Kidney (tissue), 14 donors: ENCODE measurements around the gene ZNF652. TPM values are rescaled to one million over a fixed set of nuclear protein-coding genes. Genes with fewer than 3 reads are reported as not detected.

Source experiments
- DNase-seq, 5 donors: peaks; one replicate each; pipeline ENCODE4 v3.0.0-alpha.2; 2013 to 2020
- FAIRE-seq: peaks from 2 replicates; lab custom pipeline; 2012; peaks lifted over from hg19 to GRCh38; lab: Jason Lieb, UNC
- H3K27ac ChIP-seq, 2 donors: one replicate each; pipeline ENCODE4 v1.7.0; 2013; ENCODE audit warnings: low read depth in 2 of 2, low read length in 2 of 2, inconsistent platforms in 1 of 2
- H3K27me3 ChIP-seq: one replicate; pipeline ENCODE4 v1.7.1; 2013; ENCODE audit warnings: low read length, inconsistent platforms; ENCODE audit not compliant: control insufficient read depth, insufficient read depth
- H3K36me3 ChIP-seq, 3 donors: one replicate each; pipeline versions ENCODE4 v1.7.0 to v1.7.1; 2013; ENCODE audit warnings: low read length in 3 of 3, control low read depth in 1 of 3, inconsistent platforms in 1 of 3; ENCODE audit not compliant: insufficient read depth in 3 of 3, control insufficient read depth in 2 of 3
- H3K4me1 ChIP-seq, 3 donors: one replicate each; pipeline versions ENCODE4 v1.7.0 to v1.7.1; 2013; ENCODE audit warnings: low read length in 3 of 3, inconsistent platforms in 1 of 3, low read depth in 1 of 3; ENCODE audit not compliant: control insufficient read depth in 2 of 3, insufficient read depth in 2 of 3
- H3K4me3 ChIP-seq, 3 donors: one replicate each; pipeline versions ENCODE4 v1.7.0 to v1.8.1; 2013; ENCODE audit warnings: low read length in 3 of 3, control low read depth in 1 of 3, inconsistent platforms in 1 of 3
- H3K9ac ChIP-seq, 3 donors: one replicate each; pipeline versions ENCODE4 v1.7.0 to v1.7.1; 2013; ENCODE audit warnings: low read length in 3 of 3, control low read depth in 1 of 3, inconsistent platforms in 1 of 3
- H3K9me3 ChIP-seq, 3 donors: one replicate each; pipeline versions ENCODE4 v1.7.0 to v1.7.1; 2013; ENCODE audit warnings: low read length in 3 of 3, control low read depth in 1 of 3, inconsistent platforms in 1 of 3; ENCODE audit not compliant: control insufficient read depth in 2 of 3, insufficient read depth in 1 of 3
- CTCF ChIP-seq: IDR thresholded peaks from 3 replicates; pipeline ENCODE4 v1.5.1; 2012; ENCODE audit warnings: mild to moderate bottlenecking, moderate library complexity, borderline replicate concordance; ENCODE audit not compliant: insufficient read depth; ENCODE audit errors: extremely low read depth
- intact Hi-C: fragments of 100-400 bp; cut with DNase I; formaldehyde crosslinking; loops from one replicate; pipeline ENCODE4 v1.11.1; 2022
- polyA plus RNA-seq: library from polyadenylated mRNA; stranded (reverse); fragments of 350-450 nt; fragmentation: Illumina TruSeq; extraction: RNeasy Lipid Tissue Mini Kit (QIAGEN cat#74804); gene quantifications from one replicate; pipeline ENCODE4 v1.2.3, GENCODE V29; 2014; ENCODE audit warnings: low read depth, low replicate concordance; ENCODE audit not compliant: insufficient read depth
- total RNA-seq: library from RNA; stranded (reverse); fragmentation: NEBNext Ultra II Directional; extraction: Animal tissue kit (Norgen Biotek cat#: 25700); gene quantifications from one replicate; pipeline ENCODE4 v1.2.1, GENCODE V29; 2021
- donor health status: control.
- donor health status: control.
- donor health status: control.
- donor health status: control.
- donor health status: control.
- donor health status: DM: yes; HTN: yes; CAD: no.
- donor health status: Normal renal cell carcinoma (clear cell type).

ZNF652 gene
- total and polyA plus RNA-seq, 2 donors from 2014 or later, result 30.1 to 49.0 TPM

- intact Hi-C loops, result no loop called here
- no peak for FAIRE-seq
- Histone ChIP-seq H3K27me3 (no peaks in the 10 kb centered on the region), H3K27ac (no peak overlapping the region), H3K9ac (no peak overlapping the region), H3K36me3 (peaks cover 9 to 24% (median 21%) of the 10 kb centered on the region in 3 donors), H3K4me1 (no peaks in the 10 kb centered on the region), H3K4me3 (no peak overlapping the region), H3K9me3 (no peaks in the 10 kb centered on the region)
- no peak for TF ChIP-seq CTCF
- peak in 3 of 5 donors; percentile 30 to 46 (median 45) for DNase-seq
Observed at GRCh38 chr17:49401971-49402611, 40.0 kb upstream of the ZNF652 start.

- Histone ChIP-seq H3K4me1 (no peaks in the 10 kb centered on the region), H3K4me3 (no peak overlapping the region), H3K9me3 (no peaks in the 10 kb centered on the region), H3K27ac (no peak overlapping the region), H3K27me3 (no peaks in the 10 kb centered on the region), H3K36me3 (peaks cover 0 to 10% (median under 1%) of the 10 kb centered on the region in 3 donors), H3K9ac (no peak overlapping the region)
- intact Hi-C loops, result loop anchor here (5.0 kb wide), 1 partner anchor 88 kb away; no protein-coding TSS in a partner anchor
- TF ChIP-seq CTCF, result no peak
- DNase-seq (no peak), FAIRE-seq (no peak)
Observed at GRCh38 chr17:49399995-49400394, 37.9 kb upstream of the ZNF652 start.

GRCh38 chr17:49397586-49397985 lies 35.5 kb upstream of the ZNF652 start:
- H3K9ac ChIP-seq, result no peak overlapping the region
- H3K9me3 ChIP-seq, result no peaks in the 10 kb centered on the region
- no peaks in the 10 kb centered on the region for H3K4me1 ChIP-seq
- no peak overlapping the region for H3K27ac ChIP-seq
- no peak overlapping the region for H3K4me3 ChIP-seq
- FAIRE-seq (no peak), DNase-seq (no peak)
- intact Hi-C loops, result loop anchor here (5.0 kb wide), 1 partner anchor 85 kb away; no protein-coding TSS in a partner anchor
- H3K27me3 ChIP-seq, result no peaks in the 10 kb centered on the region
- no peak for TF ChIP-seq CTCF
- no peaks in the 10 kb centered on the region for H3K36me3 ChIP-seq
